GM20431 (cell line): ENCODE results near the gene GFRA1.

Source experiments
- in situ Hi-C: fragments of 300-500 bp; cut with MseI, MboI; formaldehyde crosslinking; loops from one replicate; pipeline ENCODE4 v1.15.0; 2020; ENCODE audit warnings: low sequenced_read_pairs; ENCODE audit not compliant: unreplicated experiment

GFRA1 gene, protein sequence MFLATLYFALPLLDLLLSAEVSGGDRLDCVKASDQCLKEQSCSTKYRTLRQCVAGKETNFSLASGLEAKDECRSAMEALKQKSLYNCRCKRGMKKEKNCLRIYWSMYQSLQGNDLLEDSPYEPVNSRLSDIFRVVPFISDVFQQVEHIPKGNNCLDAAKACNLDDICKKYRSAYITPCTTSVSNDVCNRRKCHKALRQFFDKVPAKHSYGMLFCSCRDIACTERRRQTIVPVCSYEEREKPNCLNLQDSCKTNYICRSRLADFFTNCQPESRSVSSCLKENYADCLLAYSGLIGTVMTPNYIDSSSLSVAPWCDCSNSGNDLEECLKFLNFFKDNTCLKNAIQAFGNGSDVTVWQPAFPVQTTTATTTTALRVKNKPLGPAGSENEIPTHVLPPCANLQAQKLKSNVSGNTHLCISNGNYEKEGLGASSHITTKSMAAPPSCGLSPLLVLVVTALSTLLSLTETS

DNA sequence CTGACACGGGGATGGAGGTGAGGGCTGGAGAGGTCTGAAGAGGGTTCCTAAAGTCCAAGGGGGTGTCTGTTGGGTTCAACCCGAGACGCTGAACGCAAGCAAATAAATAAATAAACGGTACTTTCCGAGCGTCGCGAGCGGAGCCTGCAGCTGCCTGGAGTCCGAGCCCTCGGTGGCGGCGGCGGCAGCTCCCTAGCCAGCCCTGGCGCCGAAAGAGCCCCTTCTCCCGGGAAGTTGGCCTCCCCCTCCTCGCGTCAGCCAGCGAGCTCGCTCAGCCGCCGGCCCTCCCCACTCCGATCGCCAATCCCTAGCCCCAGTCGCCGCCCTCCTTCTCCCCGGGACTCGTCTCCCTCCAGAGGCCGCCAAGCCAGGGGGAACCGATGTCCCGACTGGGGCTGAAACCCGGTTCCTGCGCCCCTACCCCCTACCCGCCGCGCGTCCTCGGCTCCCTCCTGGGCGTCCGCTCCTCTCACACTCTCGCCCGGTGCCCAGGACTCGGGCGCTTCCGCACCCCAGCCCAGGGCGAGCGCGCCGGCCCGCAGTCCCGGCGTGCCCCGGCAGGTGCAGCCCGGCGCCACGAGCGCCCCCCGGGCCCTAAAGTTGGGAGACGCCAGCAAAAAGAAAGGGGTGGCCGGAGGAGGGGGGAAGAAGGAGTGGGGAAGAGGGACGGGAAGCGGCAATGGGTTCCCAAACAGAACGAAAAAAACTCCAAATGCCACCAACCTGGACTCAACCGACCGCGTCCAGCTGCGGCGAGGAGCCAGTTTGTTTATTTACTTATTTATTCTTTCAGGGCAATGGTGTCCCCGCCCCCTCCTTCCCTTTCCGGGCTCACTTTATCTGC lies at the start of gene GFRA1:
Gene GFRA1, minus strand, starts transcription at position 767 of the 844 bp plus-strand sequence. CDS start 1,177 bp downstream, outside the sequence.
- in situ Hi-C loops = no loop called here

DNA sequence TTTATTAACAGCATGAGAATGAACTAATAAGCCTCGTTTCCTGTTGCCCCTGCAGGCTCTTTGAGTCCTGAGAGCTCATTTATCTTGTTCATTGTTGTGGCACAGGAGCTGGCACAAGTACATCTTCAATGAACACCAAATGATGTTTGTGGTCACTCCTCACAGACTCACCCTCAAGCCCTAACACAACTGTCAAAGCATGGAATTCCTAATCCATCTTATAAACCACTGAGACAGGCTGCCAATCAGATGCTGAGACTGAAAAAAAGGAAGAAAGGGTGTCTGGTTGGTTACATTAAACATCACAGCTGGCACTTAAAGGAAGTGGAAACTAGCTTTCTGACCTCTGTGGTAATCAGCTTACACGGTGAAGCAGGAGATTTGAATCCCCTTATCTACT lies 43.5 kb upstream of the GFRA1 start:
- in situ Hi-C loops = no loop called here

DNA sequence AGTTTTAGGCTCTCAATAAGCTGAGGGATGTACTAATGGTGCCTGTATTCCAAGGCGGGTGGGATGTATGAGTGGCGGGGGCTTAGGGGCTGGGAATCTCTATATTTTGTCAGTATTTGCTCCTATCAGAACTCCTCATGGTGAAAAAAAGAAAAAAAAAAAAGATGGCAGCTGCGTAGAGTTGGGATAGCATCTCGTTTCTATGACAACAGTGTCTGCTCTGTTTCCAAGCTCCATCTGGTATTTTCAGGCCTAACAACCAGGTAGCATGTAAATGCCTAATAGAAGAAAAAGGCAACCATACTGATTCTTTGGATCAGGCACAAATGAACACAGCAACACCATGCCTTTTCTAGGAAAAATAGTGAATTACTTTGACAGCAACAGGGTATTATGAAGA lies 39.5 kb upstream of the GFRA1 start:
- in situ Hi-C loops = no loop called here

DNA sequence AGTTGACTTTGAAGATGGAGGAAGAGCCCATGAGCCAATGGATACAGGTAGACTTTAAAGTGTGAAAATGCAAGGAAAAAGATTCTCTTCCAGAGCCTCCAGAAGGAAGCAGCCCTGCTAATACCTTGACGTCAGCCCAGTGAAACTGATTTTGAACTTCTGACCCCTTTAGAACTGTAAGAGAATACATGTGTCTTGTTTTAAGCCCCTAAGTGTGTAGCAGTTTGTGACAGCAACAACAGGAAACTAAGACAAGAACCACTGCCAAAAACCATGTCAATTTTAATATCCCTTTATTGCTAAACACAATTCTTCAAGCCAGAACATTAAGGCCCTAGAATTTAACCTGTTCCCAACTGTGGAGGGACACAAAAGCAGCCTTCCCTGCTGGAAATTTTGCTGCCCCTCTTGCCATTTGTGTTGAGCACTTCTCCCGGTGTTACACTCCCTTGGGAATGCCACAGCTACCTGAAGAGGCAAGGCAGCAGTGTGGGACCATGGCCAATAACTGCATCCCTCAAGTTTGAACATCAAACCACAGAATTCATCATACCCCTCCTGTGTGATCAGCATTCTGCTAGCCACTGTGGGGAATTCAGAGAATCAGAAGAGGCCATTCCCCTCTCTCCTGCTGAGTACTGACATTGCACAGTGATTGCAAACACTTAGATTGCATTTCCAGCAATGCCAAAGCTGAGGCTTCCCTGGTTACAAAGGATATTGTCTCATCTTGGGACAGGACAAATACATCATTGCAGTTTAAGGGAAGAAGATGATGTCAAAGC lies 38.9 kb upstream of the GFRA1 start:
- in situ Hi-C loops = no loop called here

DNA sequence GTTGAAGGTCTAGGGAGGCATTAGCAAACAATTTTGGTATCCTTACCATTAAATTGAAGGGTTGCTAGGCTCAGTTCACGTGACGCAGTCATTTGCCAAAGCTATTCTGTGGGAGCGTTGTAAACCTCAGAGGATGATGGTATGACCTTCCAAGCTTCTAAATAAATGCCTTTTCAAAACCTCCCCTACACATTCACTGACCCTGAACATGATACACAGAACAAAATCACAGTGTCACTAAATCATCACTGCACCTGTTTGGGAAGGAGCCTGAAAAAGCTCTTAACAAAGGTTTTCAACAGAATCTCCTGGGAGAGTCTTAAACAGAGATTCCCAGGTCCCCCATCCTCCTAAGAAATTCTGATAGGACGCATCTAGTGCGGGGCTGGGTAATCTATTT lies 38.0 kb upstream of the GFRA1 start:
- in situ Hi-C loops = no loop called here

DNA sequence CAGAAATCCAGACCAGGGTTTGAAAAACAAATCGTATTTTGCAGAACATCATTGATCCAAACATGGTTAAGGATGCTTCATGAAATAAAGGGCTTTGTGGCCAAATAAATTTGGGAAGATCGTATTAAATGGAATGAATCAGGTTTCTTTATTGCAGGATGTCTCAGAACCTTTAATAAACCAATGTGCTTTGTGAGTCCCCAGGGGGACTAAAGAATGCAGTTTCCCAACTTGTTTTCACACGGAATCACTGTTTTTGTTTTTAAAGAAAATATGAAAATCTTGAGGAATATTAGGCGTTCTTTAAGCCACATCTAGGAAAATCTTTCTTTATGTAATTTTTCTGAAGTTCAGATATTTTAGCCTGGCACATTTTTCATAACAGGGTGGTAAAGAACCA lies 34.4 kb upstream of the GFRA1 start:
- in situ Hi-C loops = no loop called here

DNA sequence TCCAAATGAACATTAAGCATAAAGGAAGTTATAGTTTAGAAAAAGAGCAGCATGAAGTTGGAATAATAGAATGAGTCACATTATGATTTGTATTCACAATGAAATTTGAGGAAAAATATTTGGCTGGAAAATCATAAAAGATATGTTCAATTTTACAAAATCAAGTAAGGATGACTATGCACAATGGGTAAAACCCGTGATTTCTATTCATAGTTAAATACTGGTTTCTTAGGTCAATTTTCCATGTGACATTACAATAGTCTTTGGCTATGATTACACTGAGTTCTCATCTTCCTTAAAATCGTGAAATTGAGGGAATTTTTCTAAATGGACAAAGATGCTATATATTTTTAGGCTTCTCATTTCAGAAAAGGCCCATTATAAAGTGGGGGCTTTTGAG lies 33.8 kb upstream of the GFRA1 start:
- in situ Hi-C loops = no loop called here

DNA sequence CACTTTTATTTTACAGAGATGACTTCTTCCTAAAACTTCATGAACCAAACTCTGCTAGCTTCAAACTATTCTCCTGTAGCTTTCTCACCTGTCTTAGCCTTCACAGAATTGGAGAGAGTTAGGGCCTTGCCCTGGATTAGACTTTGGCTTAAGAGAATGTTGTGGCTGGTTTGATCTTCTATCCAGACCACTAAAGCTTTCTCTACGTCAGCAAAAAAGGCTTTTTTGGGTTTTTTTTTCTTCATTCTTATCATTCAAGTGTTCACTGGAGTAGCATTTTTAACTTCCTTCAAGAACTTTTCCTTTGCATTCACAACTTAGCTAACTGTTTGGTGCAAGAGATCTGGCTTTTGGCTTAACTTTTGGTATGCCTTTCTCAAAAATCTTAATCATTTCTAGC lies 31.9 kb upstream of the GFRA1 start:
- in situ Hi-C loops = no loop called here

DNA sequence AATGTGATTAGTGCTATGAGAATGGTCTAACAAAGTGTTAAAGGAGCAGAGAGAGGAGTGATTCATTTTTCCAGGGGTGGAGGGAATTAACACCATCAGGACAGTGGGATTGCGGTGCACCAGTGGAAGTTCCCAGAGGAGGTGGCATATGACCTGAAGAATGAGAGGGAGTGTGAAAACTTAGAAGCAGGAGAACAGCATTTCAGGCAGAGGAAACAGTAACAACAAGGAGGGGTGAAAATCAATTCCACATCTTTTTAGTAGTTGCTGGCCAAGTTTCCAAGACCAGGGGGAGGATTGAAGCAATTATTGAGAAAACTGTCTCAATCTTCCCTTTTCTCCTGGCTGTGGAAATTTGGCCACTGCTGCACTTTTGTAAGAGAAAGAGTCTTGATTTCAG lies 27.5 kb upstream of the GFRA1 start:
- in situ Hi-C loops = no loop called here

DNA sequence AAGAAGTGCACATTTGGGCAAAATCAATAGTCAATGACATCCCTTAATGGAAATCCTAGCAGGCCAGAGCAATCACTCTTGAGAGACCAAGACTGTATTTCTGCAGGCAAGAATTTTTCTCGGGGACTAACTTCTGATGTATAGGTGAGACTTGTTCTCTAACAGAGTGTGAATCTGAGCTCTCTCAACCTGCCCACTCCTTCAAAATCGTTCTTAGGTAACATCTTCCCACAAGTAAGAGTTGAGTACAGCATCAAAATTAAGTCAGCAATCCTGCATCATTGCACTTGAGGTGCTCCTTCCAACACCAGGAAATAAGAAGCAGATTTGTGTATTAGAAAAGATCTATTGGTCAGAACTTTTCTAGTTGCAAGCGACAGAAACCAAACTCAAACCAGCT lies 25.6 kb upstream of the GFRA1 start:
- in situ Hi-C loops = no loop called here

DNA sequence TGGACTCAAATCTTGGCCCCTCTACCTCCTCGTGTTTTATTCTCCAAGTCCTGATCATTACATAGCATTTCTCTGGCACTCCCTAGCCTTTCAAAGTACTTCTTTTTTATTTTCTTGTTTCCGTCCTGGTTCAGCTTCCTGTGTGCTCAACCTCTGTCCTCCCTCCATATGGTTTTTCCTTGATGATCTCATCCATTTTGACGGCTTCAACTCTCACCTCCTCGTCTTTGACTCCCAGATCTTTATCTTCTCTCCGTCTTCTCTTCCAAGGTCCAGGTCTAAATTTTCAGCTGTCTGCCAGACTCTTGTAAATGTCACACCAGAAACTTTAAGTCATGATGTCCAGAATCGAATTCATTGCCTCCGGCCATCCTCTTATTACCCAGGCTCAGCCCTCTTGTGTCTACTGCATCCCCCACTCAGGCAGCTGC lies 23.3 kb upstream of the GFRA1 start:
- in situ Hi-C loops = no loop called here

DNA sequence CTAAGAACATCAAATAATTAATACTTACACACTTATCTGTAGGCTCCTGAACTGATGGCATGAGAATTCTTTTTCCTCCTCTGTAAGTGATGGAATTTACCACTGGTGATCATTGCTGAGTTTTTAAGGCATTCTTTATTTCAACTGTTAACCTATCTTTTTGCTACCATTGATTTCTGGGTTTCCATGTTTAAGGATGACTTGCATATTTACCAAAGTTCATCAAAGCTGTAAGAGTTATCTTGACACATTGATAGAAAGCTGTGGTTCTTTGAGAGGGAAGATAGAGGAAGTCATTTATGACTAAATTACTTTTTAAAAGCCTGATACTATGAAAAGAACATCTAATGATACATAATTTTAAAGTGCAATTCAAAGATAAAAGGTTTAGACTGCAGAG lies 19.5 kb upstream of the GFRA1 start:
- in situ Hi-C loops = no loop called here

DNA sequence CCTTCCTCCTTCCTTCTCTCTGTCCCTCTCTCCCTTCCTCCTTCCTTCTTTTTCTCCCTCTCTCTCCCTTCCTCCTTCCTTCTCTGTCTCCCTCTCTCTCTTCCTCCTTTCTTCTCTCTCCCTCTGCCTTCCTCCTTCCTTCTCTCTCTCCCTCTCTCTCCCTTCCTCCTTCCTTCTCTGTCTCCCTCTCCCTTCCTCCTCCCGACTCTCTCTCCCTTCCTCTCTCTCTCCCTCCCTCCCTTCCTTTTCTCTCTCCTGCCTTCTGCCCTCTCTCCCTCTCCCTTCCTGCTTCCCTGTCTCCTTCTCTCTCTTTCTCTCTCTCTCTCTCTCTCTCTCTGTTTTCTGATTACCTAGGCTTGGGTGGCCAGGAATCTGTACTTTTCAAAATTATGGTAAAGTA lies 16.6 kb upstream of the GFRA1 start:
- in situ Hi-C loops = no loop called here

DNA sequence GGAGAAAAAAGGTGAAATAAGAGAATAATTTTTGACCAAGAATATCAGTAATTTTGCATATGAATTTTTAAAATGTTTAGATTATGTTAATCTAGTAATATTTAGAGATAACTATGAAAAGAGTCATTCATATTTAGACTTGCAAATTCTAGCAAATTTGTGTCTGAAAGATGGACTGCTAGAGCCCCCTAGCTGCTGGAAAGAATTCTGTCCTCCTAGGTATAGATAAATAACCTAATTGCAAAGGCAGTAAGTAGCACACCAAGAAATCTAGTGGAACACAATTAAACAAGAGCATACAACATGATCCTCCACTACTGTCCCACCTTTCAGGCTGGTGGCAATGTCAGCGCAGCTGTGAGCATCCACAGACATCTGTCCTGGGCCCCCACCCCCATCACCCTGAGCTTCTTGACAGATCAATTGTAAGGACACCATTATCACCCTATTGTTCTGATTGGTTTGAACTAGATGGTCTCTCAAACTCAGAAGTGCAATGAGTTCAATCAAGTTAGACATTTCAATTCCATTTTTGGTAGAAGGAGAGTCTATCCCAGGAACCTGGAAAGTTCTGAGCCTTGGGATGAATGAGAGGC lies 15.0 kb upstream of the GFRA1 start:
- in situ Hi-C loops = no loop called here

DNA sequence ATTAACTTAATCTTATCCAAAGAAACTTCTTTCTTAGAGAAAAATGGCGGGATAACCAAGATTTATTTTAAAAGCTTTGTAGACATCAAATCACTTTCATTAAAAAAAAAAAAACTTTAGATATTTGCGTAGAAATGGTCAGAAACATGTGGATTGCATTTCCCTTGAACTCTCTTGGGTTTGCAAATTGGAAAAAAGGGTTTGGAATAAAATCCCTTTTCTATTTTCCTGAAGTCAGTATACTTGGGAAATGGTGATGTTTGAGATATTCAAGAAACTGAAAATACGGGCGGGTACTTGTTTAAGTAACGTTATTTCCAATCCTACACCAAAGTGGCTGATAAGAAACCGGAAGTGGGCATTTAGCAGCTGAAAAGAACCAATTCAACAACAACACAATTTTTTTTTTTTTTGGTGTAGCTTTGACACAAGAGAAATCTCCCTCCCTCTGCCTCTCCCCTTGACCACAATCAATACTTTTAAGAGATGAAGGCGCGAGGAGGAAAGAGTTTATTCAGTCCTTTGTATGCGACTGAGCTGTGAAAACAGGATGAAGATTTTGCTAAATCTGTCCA lies 13.7 kb upstream of the GFRA1 start:
- in situ Hi-C loops = no loop called here

DNA sequence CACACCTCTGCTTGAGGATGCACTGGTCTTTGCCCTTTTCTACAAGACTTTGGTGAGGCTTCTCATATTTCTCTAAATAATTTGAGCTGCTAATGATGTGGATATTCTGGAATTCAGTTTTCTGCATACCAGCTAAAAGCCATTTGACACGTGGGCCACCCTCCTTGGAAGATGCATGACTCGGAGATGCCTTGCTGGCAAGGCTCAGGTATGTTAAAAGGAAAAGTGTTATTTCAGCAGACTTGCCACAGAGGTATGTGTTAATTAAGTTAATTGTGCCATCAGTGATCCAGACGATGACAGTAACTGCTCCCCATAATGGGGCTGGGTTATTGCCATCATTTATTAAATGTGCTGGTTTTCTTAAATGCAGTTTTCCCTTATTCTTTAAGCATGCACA lies 8.8 kb upstream of the GFRA1 start:
- in situ Hi-C loops = no loop called here

DNA sequence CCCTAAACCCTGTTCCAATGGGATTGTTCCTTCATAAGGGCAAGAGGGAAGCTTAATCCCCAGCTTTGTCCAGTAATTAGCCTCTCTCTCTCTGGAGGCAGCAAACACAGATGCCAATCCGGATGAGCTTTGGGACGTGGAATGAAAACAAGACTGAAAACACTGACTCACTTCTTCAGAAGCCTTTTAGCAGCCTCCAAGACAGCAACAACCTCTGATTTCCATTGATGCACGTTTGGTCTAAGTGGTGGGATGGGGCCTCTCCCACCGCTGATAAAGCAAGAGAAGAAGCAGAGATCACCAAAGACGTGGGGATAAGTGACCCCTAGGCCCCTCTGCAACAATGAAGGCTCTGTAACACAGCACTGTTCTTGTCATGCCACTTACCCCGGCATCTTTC lies 5.8 kb upstream of the GFRA1 start:
- in situ Hi-C loops = no loop called here

DNA sequence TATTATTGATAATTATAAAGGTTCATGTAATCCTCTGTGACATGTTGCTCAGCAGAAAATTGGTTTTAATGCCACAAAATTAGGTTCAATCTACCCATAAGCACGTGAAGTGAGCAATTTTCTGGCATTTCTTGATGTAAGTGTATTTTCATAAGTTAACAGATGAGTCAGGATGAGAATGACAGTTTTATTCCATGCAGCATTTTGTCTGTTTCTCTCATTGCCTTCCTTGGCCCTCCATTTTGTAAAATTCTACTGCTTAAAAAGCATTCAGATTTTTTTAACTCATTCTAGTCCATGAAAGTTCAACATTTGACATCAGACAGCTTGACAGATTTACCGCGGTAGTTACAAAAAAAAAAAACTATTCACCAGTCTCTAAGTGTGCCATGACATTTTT lies 4.0 kb upstream of the GFRA1 start:
- in situ Hi-C loops = no loop called here

DNA sequence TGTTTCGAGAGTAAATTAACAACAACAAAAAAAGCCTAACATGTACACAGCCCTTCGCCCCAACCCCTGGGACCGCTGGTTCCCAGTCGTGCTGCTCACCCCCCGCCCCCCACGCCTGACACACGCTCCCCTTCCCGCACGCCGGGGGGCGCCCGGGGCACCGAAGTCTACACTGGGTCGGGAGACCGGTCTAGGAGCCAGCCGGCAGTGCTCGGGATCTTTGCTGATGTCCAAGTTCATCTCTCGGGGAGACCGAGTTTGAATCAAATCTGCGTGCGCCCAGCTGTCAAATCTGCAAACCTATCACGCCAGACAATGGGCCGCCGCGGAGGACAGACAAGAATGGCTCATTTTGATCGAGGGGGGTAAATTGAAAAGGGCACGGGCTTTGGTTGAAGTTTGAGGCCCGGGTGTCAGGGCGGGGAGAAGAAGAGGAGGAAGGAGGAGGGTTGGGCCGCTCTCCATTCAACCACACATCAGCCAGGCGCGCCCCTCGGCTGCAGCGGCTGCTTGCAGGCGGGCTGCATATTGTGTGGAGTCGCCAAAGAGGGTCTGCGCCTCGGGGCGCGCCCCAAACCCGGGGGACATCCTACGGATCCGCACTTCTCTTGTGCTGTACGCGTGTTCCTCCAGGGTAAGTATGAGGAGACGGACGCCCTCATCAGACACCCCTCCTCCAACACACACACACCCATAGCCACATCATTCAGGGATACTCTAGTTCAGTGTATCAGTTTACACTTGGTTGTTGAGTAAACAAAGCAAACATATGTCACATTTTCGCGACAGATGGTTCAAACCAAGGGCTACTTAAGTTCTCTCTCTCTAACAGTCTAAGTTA lies 1.3 kb upstream of the GFRA1 start:
- in situ Hi-C loops = no loop called here
